ENCODE measurements around the gene OR10V1. TPM values are rescaled to one million over a fixed set of nuclear protein-coding genes. Genes with fewer than 3 reads are reported as not detected.

OR10V1 gene
- total and polyA plus RNA-seq, 9 of the 15 experiments (the other 6 are each of a cell fraction or from before 2014, with no cell fraction given), result not detected

GRCh38 chr11:59706518-59707285 is 6.9 kb downstream of the OR10V1 start (continued):
- TF ChIP-seq ZBTB33 (CRISPR knock-in tag; IDR thresholded peaks at IDR 0.05), result 0 out of 2 replicates have a peak, but pooled peaks have one; percentile 17
- TF ChIP-seq LEF1 (IDR thresholded peaks at IDR 0.05), result peak; percentile 84
- peak; percentile 99 for TF ChIP-seq SMARCE1 (IDR thresholded peaks at IDR 0.05)
- peak; percentile 90 for TF ChIP-seq TCF7 (IDR thresholded peaks at IDR 0.05; ENCODE audit: borderline replicate concordance)
- TF ChIP-seq MTF1 (CRISPR knock-in tag; IDR thresholded peaks at IDR 0.05; ENCODE audit: borderline replicate concordance), result no peak
- TF ChIP-seq TRIM28 (IDR thresholded peaks at IDR 0.05), result peak; percentile 77; the same call in 1 of the 2 replicates
- no peak for TF ChIP-seq ZNF780A (CRISPR knock-in tag; IDR thresholded peaks at IDR 0.05)
- peak; percentile 83 for TF ChIP-seq MEF2D (tag; conservative IDR thresholded peaks at IDR 0.05; ENCODE audit: low read depth)
- TF ChIP-seq TCFL5 (CRISPR knock-in tag; conservative IDR thresholded peaks at IDR 0.05), result 0 out of 2 replicates have a peak, but pooled peaks have one; percentile 56
- TF ChIP-seq HCFC1 (IDR thresholded peaks at IDR 0.05; ENCODE audit: low read depth, low read length), result no peak
- no peak for TF ChIP-seq HNRNPLL (IDR thresholded peaks at IDR 0.05; ENCODE audit: low read depth, low read length, poor library complexity, severe bottlenecking)
- TF ChIP-seq ZNF224 (CRISPR knock-in tag; IDR thresholded peaks at IDR 0.05), result no peak
- TF ChIP-seq ZNF277 (CRISPR knock-in tag; IDR thresholded peaks at IDR 0.05; ENCODE audit: borderline replicate concordance), result no peak
- peak; percentile 93 for TF ChIP-seq PHB2 (IDR thresholded peaks at IDR 0.05; ENCODE audit: low read depth)
- TF ChIP-seq REST (IDR thresholded peaks at IDR 0.05; ENCODE audit: borderline replicate concordance), result peak; percentile 8; the same call in 1 of the 2 replicates
- TF ChIP-seq REST (CRISPR knock-in tag; IDR thresholded peaks at IDR 0.05; ENCODE audit: low read depth), result no peak
